ENCODE data around the gene NPB.
A peak's percentile ranks its signal among the peaks of the same experiment; 100 is the strongest.
"Not testable (repeated sequence)": the region's sequence is repeated elsewhere in the genome, so short reads cannot be mapped to it uniquely, and the experiment has no call there.

NPB gene

DNA sequence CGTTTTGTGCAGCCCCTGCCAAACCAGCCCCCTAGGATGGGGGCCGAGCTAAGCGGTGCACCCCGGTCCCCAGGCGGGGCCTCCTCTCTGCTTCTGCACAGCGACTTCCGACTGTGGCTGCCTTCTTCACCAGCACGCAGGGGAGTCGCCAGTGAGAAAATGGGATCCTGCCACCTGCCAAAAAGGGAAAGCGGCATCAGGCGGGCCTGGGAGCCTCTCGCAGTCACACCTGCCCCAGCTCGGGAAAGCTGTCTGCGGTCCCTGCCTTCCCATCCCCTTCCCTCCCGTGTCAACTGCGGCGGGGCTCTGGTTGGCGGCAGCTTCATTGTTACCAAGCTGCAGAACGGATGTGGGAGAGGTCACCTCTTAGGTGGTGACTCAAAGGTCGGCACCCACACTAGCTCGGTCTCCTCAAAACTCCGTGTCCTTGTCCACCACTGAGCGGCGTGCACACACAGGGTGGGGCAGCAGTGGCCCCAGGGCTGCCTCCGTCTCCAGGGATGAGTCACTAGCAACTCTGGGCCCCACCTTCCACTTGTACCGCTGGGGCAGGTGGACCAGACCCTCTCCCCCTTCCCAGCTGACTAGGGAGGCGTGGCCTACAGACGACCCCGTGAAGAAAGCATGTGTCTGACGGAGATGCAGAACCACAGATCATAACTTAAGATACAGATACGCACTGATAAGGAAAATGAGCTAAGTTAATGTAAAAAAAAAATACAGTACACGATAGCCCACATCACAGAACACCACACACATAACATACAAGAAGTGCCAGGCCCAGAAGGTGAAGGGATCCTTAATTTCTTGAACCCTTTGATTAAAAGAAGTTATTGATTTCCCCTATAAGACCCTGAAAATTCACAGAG, 10.6 kb downstream of the NPB start:
- DNase-seq, result no peak

GRCh38 chr17:81913394-81914102, 11.5 kb downstream of the NPB start:
- no peak for DNase-seq

- DNase-seq, result no peak
These were observed 12.2 kb downstream of the NPB start for GRCh38 chr17:81914103-81914850.

DNA sequence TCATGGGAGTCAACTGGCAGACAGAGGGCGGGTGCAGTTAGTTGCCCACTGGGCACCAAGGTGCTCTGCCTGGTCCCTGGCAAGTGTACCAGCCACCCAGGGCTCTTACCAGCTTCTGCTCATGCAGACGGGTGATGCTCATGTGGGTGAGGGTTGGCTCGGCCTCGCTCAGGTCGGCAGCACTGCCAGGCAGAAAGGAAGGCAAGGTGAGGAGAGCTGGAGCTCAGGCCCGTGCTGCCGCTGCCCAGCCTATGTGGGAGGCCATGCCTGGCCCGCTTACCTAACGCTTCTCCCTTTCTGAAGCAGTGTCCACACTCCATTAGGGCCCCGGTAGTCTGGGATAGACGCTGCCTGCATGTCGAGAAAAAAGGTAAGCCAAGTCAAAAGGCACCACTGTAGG, 13.3 kb downstream of the NPB start:
- no peak for DNase-seq

- no peak for DNase-seq
These were observed 14.4 kb downstream of the NPB start for GRCh38 chr17:81916234-81917001.

DNA sequence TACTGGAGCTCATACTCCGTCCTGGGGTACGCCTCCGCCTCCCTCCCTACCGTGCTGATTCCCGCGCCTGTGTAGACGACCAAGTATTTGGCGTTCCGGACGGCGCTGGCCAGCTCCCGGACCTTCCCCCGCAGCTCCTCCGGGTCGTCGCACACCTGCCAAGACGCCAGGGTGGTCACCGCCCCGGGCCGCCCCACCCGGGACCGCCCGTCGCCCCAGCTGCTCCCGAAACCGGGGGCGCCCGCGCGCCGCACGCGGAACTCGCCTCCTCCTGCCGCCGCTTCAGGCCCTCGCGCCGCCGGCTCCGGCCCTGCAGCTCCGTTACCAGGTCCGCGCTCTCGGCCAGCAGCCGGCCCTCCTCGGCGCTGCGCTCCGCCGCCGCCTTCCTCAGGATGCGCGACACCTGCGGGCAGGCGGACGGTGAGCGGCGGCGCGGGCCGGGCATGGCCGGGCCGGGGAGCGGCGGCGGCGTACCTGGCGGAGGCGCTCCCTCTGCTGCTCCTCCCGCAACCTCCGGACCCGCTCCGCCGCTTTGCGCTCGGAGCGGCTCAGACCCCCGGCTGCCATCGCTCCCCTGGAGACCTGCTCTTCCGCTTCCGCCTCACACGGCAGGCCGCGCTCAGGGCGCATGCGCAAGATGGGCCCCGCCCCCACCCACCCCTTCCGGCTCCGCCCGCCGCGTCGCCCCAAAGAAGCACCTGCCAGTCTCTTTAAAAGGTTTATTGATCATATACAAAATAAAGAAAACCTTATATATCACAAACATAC, 15.7 kb downstream of the NPB start, which contains the start of gene SIRT7:
Gene SIRT7, minus strand, starts transcription at position 612 of the 768 bp plus-strand sequence. Its CDS starts 45 bp downstream, at position 567.
- DNase-seq, result peak; percentile 92

DNA sequence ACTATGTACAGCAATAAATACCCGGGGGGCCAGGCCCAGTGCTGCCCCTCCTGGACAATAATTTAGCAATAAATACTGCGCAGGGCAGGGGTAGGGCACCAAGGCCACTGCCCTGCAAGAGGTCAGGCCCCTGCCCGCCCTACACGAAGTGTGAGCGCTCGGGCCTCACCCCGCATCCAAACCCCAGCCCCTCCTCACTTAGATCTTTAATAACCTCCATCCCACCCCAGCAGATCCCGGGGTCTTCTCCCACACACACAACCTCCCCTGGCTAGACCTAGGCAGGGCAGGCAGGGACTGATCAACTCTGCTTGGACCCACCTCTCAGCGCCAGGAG, 16.3 kb downstream of the NPB start:
- DNase-seq, result not testable (repeated sequence)

DNA sequence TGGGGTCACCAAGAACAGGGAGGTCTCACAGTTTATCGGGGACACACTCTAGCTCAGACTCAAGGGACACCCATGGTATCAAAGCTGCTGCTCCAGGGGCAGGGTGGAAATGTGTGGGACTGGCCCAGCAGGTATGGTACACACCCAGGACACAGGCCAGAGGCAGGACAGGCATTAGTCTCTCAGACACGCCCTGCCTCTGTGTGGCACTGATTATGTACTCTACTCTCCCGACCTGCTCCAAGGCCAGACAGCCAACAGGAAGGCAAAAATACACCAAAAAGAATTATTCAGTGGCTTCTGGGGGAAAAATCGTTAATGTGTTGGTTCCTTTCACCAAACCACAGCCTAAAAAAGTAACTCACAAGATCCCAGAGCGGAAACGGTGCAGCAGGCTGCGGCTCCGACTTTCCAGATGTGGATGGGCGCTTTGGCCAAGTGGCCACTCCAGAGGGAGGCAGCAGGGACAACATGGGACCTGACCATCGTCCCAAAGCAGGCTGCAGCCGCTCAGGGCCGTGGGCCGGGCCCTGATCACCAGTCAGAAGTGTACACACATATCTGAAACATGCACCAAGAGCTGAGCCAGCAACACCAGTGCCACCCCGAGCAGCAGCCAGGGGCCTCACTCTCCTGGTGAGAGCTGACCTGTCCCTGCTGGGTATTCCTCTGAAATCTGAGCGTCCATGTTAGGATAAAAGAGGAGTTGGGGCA, 17.0 kb downstream of the NPB start:
- no peak for DNase-seq

GRCh38 chr17:81920612-81921536, 18.8 kb downstream of the NPB start:
- no peak for DNase-seq

- no peak for DNase-seq
These were observed 19.5 kb downstream of the NPB start for GRCh38 chr17:81921537-81921862.

DNA sequence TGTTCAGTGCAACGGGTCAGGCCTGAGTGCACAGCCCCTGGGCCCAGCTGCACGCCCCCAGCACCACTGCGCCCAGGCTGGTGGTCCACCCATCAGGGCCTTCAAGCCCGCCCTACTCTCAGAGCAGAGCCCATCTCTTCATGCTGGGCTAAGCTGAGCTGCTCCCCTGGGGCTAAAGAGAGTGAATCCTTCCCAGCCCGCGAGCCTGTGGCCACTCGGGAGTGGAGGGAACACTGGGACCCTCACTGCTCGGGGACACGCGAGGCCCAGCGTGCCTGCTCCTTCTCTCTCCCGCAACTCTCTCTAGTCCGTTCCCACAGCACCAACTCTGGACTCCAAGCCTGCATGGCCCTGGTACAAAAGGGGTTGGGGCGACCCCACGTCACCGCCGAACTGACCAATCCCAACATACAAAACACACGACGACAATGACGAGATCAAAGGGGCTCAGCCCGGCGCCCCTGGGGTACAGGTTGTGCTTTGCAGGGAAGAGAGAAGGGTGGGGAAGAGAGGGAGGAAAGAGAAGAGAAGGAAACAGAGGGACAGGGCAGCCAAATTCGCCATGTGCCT, 20.0 kb downstream of the NPB start:
- DNase-seq, result no peak

- DNase-seq, result no peak
These were observed 20.7 kb downstream of the NPB start for GRCh38 chr17:81922566-81923301.

DNA sequence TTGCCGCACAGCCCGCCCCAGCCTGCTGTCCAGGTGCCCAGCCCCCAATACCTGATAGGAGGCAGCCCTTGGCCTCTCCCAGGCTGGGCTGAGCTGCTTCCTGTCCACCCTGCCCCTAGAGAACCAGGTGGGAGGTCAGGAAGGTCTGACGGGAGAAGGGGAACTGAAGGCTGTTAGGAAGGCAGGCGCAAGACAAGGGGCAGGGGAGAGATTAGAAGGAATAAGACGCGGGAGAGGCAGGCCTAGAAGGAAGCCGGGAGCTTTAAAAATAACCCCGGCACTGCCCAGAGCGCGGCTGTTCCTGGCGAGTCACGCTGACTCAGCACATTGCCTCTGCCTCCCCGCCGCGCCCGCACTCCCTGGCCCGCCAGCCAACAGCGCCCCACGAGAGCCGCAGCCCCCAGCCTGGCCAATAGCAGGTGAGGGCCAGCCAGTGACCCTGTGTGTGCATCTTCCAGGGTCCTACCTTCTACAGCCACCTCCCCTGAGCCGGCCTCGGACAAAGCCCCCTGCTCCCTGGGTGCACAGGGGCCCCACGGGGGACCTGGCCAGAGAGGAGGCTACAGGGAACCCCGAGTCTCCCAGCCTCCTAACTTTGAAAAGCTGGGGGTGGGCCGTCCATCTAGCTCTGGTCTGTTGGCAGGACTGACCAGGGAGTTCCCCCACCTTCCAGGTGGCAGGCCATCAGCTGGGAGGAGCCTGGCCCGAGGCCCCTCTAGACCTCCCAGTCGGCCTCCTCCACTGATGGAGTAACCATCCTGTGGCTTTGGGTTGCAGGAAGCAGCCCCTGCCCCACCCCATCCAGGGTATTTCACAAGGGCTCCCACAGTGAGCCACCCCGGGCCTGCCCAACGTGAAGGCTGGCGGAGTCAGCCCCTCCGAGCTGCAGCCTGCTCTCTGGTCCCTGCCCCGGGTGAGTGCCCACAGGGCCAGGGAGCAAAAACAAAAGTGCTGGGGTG, 21.5 kb downstream of the NPB start:
- no peak for DNase-seq

DNA sequence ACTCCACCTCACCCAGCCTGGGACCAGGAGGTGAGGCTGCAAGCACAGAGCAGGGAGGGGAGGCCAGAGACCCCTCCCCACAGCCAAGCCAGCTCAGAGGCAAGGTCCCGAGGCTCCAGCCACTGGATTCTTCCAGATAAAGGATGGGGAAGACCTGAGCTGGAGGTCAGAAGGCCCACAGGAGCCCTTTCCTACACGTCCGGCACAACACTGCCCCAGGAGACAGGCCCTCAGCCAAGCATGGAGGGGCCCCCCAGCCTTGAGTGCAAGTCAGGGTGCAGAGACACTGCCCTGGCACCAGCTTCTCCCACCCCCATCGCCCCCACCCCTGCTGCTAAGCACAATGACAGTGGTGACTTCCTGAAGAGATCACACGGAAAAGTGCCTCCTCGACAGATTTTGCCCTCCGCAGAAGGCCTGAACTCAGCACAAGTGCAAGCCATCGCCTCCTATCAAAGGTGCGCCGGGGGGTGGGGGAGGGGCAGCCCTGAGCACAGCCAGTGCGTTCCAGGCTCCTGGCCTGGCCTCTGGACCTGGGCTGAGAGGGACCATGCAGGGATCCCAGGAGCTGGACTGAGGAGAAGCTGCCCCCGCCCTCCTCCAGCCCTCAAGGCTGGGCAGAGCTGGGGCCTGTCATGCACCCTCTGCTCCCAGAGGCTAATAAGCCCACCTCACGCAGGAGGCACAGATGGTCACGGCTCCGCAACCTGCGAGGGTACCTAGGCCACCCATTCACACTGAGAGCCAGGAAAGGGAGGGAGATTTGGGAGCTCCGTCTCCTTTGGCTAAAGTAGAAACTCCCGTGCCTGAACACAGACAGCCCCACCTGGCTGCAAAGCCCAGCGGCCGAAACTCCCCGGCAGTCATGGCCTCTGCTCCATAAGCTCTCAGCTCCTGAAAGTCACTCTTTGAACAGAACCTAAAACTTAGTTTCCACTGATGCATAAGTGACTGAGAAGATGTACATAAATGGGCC, 22.8 kb downstream of the NPB start:
- no peak for DNase-seq

DNA sequence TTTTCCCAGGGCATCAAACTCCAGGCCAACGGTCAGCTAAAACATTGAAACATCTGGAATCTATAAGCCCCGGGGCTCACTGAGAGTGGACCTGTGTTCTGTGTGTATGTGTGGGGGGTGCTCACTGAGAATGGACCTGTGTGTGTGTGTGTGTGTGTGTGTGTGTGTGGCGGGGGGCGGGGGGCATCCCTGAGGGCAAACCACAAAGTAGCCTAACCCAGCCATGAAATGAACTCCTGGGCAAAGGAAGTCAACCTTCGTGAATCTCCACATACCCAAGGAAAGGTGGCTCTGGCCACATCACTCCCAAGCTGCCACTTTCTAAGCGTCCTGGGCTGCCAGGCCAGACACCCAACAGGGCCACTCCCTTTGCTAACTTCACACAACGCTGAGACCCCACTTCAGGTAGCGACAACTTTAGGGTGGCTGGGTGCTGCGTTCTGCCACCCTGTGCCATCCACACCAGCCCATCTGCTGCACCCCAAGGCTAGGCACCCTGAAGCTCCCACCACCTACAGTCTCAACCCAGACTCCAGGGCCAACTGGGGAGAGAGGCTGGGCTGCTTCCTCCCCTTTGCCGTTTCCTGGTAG, 23.9 kb downstream of the NPB start:
- no peak for DNase-seq

DNA sequence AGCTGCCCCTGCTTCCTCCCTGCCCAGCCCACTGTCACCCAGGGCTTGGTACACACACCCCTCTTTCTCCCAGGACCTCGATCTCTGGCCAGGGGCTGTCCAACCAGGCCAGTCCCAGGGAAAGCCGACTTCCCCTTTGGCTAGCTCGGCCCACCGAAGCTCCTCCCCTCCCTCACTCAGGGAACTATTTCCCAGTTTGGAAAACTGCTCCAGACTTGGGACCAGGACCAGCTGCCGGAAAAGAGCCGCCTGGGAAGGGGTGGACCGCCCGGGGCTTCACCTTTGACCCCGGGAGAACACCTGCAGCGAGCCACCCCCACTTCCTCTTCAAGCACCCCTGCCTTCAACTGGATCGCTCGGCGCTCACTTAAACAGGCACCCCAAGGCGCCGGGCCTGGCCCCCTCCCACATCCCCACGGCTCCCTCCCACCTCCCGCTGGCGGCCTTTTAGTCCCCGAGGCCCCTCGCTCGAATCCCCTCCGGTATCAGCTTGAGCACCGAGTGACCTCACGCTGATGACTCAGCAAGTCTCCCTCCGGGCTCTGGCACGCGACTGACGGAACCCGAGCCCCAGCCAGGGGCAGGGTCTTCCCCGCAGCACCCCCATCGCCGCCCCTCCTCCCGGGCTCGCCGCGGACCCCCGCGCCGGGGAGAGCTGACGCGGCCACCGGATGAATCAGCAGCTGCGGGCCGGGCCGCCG, 24.6 kb downstream of the NPB start:
- no peak for DNase-seq

Measured in right forelimb (tissue), 1 donor.